Epithelial cell of esophagus (primary cell): Measurements from ENCODE around the gene CLIC3.

Experiments
- DNase-seq: peaks from one replicate; pipeline ENCODE4 v3.0.0; 2010; ENCODE audit warnings: low read depth
- H3K4me3 ChIP-seq: 2 replicates; pipeline ENCODE4 v1.5.1; 2011; ENCODE audit warnings: mild to moderate bottlenecking, low read length, control low read depth
- TF ChIP-seq, protein P1 (sequence below): IDR thresholded peaks from 2 replicates; pipeline ENCODE4 v1.5.1; 2011; ENCODE audit warnings: low read depth, mild to moderate bottlenecking, low read length, control low read depth, inconsistent platforms; ENCODE audit not compliant: insufficient read depth; ENCODE audit errors: missing control alignments

CLIC3 gene

DNA sequence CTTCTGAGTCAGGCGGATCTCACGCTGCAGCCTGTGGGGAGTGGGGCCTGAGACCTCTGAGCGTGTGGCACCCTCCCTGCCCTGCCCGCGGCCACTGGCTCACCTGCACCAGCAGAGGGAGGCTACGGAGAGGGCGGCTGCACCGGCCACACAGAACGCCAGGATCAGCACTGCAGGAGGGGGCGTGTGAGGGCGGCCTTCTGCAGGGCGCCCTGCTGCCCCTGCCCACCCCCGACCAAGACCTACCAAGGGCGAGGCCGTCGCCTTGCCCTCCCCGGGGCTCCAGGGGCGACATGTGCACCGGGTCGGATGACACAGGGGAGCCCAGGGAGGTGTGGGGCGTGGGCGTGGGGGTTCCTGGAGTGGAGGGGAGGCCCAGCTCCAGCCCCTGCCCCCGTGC, 44.2 kb upstream of the CLIC3 start:
- H3K4me3 ChIP-seq, result no peak overlapping the region
- TF ChIP-seq, protein P1, sequence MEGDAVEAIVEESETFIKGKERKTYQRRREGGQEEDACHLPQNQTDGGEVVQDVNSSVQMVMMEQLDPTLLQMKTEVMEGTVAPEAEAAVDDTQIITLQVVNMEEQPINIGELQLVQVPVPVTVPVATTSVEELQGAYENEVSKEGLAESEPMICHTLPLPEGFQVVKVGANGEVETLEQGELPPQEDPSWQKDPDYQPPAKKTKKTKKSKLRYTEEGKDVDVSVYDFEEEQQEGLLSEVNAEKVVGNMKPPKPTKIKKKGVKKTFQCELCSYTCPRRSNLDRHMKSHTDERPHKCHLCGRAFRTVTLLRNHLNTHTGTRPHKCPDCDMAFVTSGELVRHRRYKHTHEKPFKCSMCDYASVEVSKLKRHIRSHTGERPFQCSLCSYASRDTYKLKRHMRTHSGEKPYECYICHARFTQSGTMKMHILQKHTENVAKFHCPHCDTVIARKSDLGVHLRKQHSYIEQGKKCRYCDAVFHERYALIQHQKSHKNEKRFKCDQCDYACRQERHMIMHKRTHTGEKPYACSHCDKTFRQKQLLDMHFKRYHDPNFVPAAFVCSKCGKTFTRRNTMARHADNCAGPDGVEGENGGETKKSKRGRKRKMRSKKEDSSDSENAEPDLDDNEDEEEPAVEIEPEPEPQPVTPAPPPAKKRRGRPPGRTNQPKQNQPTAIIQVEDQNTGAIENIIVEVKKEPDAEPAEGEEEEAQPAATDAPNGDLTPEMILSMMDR, result no peak
- no peak for DNase-seq

DNA sequence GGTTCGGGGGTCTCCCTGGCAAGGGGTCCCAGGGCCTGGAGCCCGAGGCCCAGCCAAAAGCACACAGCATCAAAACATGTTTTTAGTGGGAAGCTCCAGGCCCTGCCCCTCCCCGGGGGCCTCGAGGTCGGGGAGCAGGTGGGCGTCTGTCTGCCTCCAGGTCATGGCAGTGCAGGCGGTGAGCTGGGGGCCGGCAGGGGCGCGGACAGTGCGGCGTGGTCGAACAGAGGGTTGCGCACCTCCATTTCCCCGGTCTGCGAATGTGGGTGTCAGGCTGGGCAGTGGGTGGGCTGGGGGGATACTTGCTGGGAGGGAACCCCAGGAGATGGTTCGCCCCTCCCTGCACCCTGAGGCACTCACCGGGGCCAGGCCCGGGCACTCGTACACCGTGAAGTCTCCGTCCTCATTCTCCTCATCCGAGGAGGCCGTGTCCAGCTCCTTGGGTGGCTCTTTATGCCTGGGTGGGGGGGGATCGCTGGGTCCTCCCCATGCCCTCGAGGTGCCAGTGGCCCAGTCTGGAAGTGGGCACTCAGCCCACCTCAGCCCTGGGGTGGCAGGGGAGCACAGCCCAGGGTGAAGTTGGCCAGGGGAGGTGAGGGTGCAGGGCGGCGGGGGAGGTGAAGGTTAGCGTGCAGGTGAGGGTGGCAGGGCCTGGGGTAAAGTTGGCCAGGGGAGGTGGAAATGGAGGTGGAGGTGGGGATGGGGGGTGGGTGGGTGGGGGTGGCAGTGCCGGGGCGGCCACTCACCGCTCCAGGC, 43.4 kb upstream of the CLIC3 start:
- no peak overlapping the region for H3K4me3 ChIP-seq
- TF ChIP-seq, protein P1, result no peak
- no peak for DNase-seq

DNA sequence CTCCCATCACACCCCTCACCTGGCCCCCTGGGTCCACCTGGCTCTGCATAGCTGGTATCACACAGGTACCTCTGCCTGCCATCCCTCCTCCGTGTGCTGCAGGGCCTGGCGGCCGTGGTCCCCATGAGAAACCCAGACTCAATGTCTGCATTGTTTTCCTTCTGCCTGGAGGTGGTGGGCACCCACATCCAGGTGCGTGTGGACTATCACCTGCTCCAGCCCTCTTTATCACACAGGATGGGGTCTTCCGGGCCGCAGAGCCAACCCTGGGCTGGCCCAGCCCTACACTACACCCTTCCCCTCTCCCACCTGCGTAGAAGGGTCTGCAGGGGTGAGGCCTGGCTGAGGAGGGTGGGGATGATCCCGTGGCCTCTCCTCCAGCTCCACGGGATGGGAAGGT, 42.5 kb upstream of the CLIC3 start:
- no peak overlapping the region for H3K4me3 ChIP-seq
- DNase-seq, result no peak
- TF ChIP-seq, protein P1, result no peak

DNA sequence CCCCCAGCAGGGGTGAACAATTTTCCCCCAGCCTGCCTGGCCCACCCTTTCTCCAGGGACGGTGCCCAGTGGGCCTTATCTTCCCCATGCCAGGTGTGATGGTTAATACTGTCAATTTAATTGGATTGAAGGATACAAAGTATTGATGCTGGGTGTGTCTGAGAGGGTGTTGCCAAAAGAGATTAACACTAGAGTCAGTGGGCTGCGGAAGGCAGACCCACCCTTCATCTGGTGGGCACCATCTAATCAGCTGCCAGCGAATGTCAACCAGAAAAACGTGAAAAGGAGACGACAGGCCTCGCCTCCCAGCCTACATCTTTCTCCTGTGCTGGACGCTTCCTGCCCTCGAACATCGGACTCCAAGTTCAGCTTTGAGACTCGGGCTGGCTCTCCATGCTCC, 41.1 kb upstream of the CLIC3 start:
- TF ChIP-seq, protein P1, result no peak
- DNase-seq, result no peak
- no peak overlapping the region for H3K4me3 ChIP-seq

DNA sequence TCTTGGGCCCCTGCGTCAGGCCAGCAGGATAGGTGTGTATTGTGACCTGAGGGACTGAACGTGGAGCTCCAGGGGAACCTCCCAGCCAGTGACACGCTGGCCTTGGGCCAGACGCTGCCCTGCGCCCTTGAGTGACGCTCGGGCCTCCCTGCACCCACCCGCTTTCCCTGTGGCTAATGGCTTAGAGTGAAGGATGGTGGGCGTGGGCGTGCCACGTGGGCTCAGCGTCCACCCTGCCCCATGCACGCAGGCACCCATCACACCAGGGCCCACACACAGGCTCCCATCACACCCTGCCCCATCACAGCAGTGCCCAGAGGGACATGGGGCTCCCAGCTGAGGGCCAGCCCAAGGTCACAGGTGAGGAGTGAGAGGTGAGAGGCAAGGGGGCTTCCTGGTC, 40.7 kb upstream of the CLIC3 start:
- H3K4me3 ChIP-seq, result no peak overlapping the region
- TF ChIP-seq, protein P1, result no peak
- DNase-seq, result no peak

DNA sequence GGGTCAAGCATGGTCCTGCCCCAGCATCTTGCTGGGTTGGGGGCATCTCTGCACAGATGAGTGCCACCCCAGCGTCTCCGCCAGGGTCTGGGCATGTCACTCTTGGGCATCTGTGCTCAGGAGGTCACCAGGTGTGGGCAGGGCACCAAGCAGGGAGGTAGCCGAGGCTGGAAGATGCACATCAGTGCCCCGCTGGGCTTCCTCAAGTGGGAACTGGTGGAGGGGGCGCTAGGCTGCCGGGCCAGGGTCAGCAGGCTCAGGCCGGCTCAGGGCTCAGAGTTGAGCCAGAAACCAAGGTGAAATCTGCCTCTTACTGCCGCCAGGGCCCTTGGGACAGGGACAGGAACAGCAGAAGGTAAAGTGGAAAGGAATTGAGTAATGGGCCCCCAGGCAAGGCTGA, 39.6 kb upstream of the CLIC3 start:
- no peak for DNase-seq
- H3K4me3 ChIP-seq, result no peak overlapping the region
- TF ChIP-seq, protein P1, result no peak

DNA sequence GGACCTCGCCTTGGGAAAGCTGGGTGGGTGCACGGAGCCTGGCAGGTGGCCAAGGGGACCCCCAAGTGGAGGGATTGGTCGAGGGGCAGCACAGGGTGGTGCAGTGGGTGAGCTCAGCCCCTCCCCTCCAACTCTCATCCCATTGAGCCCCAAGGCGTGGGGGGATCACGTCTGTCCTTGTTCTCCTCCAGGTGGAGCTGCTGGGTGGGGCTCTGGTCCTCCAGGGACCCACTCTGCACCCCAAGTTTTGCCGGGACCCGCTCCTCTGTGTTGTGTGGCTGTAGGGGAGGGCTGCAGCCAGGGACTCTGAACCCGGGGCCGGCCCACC, 39.1 kb upstream of the CLIC3 start:
- H3K4me3 ChIP-seq, result no peak overlapping the region
- TF ChIP-seq, protein P1, result no peak
- DNase-seq, result no peak
